CD4-positive, alpha-beta T cell treated with Interferon gamma for 1 hour (primary cell): ENCODE data around the gene ACY1.

Experiments
- DNase-seq: peaks from one replicate; pipeline ENCODE4 v3.0.0-alpha.2; 2020

Gene ACY1

GRCh38 chr3:51966486-51966885 lies 16.8 kb upstream of the ACY1 start:
- DNase-seq, result no peak

GRCh38 chr3:51966922-51967383 lies 16.4 kb upstream of the ACY1 start:
- no peak for DNase-seq

DNA sequence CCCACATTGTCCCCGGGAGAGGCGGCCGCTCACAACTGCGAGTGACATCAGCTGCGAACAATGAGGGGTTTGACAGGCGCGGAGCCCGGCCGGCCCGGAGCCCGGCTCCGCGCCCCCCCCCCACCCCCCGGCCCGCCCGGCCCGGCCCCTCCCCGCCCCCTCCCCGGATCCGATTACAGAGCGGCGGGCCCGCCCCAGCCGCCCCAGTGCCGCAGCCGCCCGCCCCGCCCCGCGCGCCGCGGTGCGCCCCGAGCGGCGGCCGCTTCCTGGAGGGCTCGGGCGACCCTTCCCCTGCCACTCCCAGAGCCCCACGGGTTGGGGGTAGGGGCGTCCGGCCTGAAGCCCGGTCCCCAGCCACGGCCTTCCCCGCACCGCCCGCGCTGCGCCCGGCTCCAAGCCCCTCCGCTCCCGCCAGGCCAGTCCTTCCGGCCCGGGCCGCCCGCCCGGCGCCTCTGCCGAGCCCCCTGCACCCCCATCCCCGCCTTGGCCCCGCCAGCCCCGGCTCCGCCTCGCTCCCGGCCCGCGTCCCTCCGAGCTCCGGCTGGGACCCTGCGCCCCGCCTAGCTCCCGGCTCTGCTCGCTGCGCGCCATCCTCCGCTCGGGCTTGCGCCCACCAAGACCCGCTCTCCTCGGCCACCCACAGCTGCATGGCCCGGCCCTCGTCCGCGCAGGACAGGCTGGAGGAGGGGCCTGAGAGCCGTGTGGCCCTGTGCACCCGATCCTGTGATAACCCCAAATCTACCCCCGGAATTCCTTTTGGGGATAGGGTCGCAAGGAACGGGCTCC lies 15.8 kb upstream of the ACY1 start, which contains the start of gene PCBP4:
Gene PCBP4, minus strand, starts transcription at position 71 of the 786 bp plus-strand sequence. CDS start 6,214 bp downstream, outside the sequence.
- peak; percentile 14 for DNase-seq

- no peak for DNase-seq
Measured at GRCh38 chr3:51968170-51968775, 15.1 kb upstream of the ACY1 start.

DNA sequence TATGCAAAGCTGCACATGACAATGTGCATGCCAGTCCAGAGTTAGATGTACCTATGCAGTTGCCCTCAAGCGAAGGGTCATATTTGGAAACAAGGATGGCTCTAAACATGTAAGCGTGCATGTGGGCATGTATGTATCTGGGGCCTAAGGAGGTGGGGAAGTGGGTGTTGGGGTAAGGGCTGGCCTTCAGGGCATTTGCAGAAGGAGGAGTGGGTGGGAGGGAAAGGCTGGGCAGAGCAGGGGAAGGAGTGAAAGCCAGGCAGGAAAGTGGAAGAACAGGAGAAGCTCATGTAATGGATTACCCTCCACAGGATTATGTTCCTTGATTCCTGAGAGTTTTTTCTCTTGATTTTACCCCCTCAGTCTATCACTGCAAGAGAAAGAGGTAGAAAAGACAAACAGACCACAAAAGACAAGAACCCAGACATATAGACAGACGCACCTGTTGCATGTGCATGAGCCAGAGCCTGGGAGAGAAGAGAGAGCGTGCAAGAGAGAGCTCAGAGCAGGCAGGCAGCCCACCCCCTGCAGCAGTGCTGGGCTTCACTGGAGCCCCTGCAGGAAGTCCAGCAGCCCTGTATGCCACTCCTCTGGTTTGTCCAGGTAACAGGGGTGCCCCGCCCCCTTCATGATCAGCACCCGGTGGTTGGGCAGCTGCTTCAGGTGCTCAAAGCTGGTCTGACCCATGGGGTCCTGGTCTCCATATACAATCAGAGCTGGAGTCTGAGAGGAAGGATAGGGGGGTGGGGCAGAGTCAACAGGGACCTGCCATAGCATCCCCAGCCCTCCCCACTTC lies 14.3 kb upstream of the ACY1 start:
- no peak for DNase-seq

- DNase-seq, result no peak
Measured at GRCh38 chr3:51969841-51970240, 13.5 kb upstream of the ACY1 start.

DNA sequence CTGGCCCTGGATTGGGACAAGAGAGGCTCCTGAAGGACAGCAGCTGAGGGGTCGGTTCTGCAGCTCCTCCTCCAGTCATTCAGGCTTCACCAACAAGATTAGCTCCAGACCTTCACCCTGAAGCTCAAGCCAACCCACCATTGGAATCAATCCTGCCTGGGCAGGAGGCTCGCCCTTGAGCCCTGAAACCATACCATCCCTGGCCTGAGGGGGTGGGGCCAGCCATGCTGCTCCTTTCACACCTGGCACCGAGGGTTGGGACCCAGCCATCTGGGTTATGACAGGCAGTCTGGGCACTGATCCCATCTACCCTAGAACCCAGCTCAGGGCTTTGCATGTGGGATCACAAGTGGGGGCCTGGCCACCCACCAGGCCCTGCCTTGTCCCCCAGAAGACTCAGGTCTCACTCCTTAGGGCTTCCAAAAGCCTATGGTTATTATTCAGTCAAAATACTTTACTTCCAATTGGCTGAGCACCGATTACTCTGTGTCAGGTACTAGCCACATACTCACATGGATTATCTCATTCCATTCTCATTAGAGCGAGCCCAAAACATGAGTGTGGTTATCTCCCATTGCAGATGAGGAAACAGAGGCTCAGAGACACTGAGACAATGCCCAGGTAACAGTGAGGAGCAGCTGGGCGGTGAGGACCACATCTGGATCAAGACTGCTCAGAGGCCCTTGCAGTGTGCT lies 12.6 kb upstream of the ACY1 start:
- no peak for DNase-seq

DNA sequence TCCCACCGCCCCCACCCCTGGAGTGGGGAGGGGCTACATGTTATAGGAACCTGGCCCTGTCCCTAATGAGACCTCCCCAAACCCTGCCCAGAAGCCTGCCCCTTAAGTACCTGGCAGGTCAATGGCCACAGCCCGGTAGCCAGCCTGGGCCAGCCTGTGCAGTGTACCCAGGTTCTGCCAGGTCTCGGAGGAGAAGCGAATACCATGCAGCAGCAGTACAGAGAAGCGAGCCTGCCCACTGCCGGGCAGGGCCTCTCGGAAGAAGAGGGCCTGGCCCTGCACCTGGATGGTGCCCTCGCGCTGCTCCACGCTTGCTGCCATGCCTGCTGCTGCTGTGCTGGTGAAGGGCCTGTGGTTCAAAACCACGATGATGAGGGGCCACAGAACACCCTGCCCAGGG lies 12.0 kb upstream of the ACY1 start:
- DNase-seq, result no peak

DNA sequence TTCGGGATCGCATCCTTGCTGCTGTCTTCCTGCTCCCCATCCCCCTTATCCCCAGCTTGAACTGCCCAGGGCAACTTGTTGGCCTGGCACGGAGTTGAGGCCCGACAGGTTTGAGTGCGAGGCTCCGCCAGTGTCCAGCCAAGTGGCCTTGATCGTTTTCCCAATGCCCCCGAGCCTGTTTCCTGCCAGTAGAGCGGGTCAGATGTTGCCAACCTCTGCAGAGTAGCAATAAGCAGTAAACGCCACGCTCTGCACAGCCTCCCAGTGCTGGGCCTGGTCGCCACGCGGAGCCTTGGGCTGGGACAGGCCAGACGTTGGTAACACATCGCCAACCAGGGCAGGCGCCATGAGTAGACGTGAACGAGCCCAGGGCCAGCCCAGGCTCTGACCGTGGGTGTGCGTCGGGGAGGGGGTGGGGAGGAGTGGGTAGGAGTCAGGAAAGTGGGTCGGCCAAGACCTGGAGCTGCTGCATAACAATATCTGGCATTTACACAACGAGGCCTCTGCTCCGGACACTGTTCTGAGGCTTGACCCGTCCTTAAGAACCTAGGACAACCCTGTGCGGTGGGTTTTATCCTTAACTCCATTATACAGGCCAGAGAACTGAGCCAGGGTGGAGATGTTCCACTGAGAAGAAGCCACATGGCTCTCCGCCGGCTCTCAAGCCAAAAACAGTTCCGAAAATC lies 8.9 kb upstream of the ACY1 start:
- no peak for DNase-seq

- DNase-seq, result peak; percentile 79
Measured at GRCh38 chr3:51974963-51975851, 8.1 kb upstream of the ACY1 start, which contains the start of gene ABHD14A. ABHD14A (plus strand) TSS chr3:51975064; CDS start chr3:51975136, 72 bp downstream.

- peak; percentile 32 for DNase-seq
Measured at GRCh38 chr3:51975852-51976549, 7.3 kb upstream of the ACY1 start.

DNA sequence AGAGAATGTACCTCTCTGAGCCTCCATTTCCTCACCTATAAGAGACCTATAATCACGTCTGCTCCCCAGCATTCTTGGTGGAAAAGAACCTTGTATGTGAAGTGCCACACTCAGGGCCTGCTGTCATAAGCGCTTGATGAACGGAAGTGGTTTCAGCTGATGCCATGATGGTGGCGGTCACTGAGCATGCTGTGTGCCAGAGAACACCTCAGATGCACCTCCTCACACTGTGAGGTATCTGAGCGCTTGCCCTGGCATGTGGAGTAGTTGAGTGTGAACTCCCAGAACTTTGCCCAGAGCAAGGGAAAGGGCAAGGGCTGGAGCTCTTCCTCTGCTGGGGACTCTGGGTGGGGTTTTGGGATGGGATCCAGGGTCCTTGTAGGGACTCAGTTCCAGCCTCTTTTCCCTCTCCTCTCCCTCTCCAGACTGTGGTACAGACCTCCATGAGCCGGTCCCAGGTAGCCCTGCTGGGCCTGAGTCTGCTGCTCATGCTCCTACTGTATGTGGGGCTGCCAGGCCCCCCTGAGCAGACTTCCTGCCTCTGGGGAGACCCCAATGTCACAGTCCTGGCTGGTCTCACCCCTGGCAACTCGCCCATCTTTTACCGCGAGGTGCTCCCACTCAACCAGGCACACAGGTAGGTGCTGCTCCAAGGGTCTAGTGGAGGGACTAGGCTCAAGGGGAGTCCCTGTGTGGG lies 5.7 kb upstream of the ACY1 start:
- peak; percentile 20 for DNase-seq

DNA sequence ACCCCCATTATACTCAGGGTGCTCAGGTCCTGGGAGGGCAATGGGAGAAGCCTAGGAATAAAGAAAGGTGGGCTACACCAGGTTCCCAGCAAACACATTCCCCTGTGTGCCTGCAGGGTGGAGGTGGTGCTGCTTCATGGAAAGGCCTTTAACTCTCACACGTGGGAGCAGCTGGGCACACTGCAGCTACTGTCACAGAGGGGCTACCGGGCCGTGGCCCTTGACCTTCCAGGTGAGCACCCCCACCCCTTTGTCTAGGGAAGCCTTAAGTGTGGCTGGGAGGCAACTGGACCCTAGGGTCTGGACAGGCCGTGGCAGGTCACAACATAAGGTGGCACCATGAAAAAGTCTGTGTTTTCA lies 5.2 kb upstream of the ACY1 start:
- DNase-seq, result no peak

- DNase-seq, result no peak
Measured at GRCh38 chr3:51980253-51980652, 3.1 kb upstream of the ACY1 start.

DNA sequence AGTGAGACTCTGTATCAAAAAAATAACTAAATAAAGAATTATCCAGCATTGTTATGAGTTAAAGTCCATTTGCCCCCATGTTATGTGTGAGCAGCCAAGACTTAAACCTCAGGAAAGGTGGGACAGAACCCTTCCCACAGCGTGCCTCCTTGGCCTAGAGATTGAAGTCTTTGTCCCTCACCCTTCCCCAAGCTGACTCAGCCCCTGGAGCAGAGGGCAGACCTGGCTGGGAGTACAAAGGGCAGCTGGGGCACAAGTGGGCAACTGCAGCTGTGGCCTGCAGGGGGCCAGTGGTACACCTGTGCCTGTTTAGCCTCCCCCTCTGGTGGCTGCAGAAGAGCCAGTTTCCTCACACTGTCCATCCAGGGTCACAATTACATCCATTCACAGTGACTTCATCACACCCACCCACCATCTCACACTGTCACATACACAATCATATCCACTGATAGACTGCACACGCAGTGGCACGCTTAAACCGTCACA lies 940 bp upstream of the ACY1 start:
- DNase-seq, result peak; percentile 19

DNA sequence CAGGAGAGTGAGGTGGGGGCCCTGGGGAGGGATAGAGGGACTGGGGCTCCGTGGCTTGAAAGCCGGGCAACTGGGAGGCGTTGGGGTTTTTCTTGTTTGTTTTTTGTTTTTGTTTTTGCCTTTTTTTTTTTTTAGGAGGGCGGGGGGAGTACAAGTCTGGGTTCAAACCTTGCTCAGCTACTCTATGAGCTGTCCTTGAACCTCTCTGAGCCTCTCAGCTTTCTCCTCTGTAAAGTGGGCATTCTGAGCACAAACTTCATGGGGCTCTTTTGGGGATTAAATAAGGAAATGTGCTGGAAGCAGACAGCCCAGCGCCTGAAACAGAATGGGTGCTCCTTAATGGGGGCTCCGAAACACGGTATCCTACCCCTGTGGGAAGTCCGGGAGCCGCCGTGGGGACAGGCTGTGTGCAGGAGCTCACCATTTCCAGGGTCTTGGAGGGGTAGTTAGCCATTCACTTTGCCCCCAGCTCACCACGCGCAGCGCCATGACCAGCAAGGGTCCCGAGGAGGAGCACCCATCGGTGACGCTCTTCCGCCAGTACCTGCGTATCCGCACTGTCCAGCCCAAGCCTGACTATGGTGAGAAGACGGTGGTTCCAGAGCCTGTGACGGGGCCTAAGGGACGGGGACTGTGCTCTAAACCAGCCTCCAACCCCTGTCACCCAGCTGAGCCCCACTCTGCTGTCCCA lies 388 bp downstream of the ACY1 start:
- no peak for DNase-seq

- DNase-seq, result no peak
Measured at GRCh38 chr3:51984269-51984647, 923 bp downstream of the ACY1 start.

GRCh38 chr3:51985063-51985462 lies 1.7 kb downstream of the ACY1 start:
- DNase-seq, result no peak
